ENCODE data around the gene CLCA4. TPM values are rescaled to one million over a fixed set of nuclear protein-coding genes. Genes with fewer than 3 reads are reported as not detected.
A peak's percentile ranks its signal among the peaks of the same experiment; 100 is the strongest.

The CLCA4 gene
- total and polyA plus RNA-seq, 8 donors, result 0.06 to 0.19 (median 0.10) TPM; not detected in 4

GRCh38 chr1:86542631-86543030 lies 4.2 kb upstream of the CLCA4 start:
- H3K36me3 ChIP-seq, result no peaks in the 10 kb centered on the region
- TF ChIP-seq CTCF (IDR thresholded peaks at IDR 0.05), result no peak
- intact Hi-C loops (cut with DNase I), result no loop called here
- H3K4me3 ChIP-seq, result no peak overlapping the region
- no peak for DNase-seq
- H3K27ac ChIP-seq, result no peak overlapping the region
- FAIRE-seq, result no peak
- ATAC-seq, result no peak
- H3K4me1 ChIP-seq, result no peaks in the 10 kb centered on the region
- no peaks in the 10 kb centered on the region for H3K27me3 ChIP-seq
- no peaks in the 10 kb centered on the region for H3K9me3 ChIP-seq

- Histone ChIP-seq H3K9me3 (no peaks in the 10 kb centered on the region), H3K27ac (no peak overlapping the region), H3K36me3 (no peaks in the 10 kb centered on the region), H3K4me1 (no peaks in the 10 kb centered on the region), H3K27me3 (no peaks in the 10 kb centered on the region), H3K4me3 (no peak overlapping the region)
- no peak for TF ChIP-seq CTCF (IDR thresholded peaks at IDR 0.05)
- FAIRE-seq, result no peak
- no peak for DNase-seq
- no peak for ATAC-seq
- intact Hi-C loops (cut with DNase I), result no loop called here
Measured at GRCh38 chr1:86548839-86549238, 2.0 kb downstream of the CLCA4 start.

GRCh38 chr1:86551305-86551704 lies 4.4 kb downstream of the CLCA4 start:
- Histone ChIP-seq H3K27ac (no peak overlapping the region), H3K36me3 (no peaks in the 10 kb centered on the region), H3K27me3 (no peaks in the 10 kb centered on the region), H3K4me3 (no peak overlapping the region), H3K4me1 (no peaks in the 10 kb centered on the region), H3K9me3 (no peaks in the 10 kb centered on the region)
- FAIRE-seq, result no peak
- no peak for DNase-seq
- intact Hi-C loops (cut with DNase I), result no loop called here
- 58 to 73% methylated on average over 3 of the region's 3 CpGs for WGBS, 2 donors
- ATAC-seq, result no peak
- TF ChIP-seq CTCF (IDR thresholded peaks at IDR 0.05), result no peak

GRCh38 chr1:86552376-86552775 lies 5.5 kb downstream of the CLCA4 start:
- H3K4me3 ChIP-seq, result no peak overlapping the region
- no peaks in the 10 kb centered on the region for H3K27me3 ChIP-seq
- peak in 2 of 6 donors; percentile 48 to 51 for DNase-seq
- no peaks in the 10 kb centered on the region for H3K9me3 ChIP-seq
- 89 to 95% methylated on average over 19 of the region's 19 CpGs for WGBS, 2 donors
- TF ChIP-seq CTCF (IDR thresholded peaks at IDR 0.05), result no peak
- ATAC-seq, result no peak
- H3K27ac ChIP-seq, result no peak overlapping the region
- no peaks in the 10 kb centered on the region for H3K36me3 ChIP-seq
- intact Hi-C loops (cut with DNase I), result no loop called here
- no peak for FAIRE-seq
- no peaks in the 10 kb centered on the region for H3K4me1 ChIP-seq

- Histone ChIP-seq H3K36me3 (no peaks in the 10 kb centered on the region), H3K4me1 (no peaks in the 10 kb centered on the region), H3K9me3 (no peaks in the 10 kb centered on the region), H3K27me3 (no peaks in the 10 kb centered on the region), H3K27ac (no peak overlapping the region), H3K4me3 (no peak overlapping the region)
- DNase-seq (no peak), ATAC-seq (no peak), FAIRE-seq (no peak)
- intact Hi-C loops (cut with DNase I), result no loop called here
- no peak for TF ChIP-seq CTCF (IDR thresholded peaks at IDR 0.05)
- WGBS, 2 donors, result 58 to 70% methylated on average over 2 of the region's 2 CpGs
Measured at GRCh38 chr1:86557739-86558138, 10.9 kb downstream of the CLCA4 start.

All from pancreas (tissue), 10 donors.